Stomach (tissue), 9 donors: ENCODE results near the gene DHX58. TPM values are rescaled to one million over a fixed set of nuclear protein-coding genes. Genes with fewer than 3 reads are reported as not detected.

Source experiments
- DNase-seq, 2 donors: peaks; one replicate each; pipeline versions ENCODE4 v3.0.0 to v3.0.0-alpha.2; 2013 to 2019
- H3K27ac ChIP-seq, 5 donors: fragments of 200-600 bp in 4 of 5; sonication (generic) in 4 of 5; one replicate each; pipeline ENCODE4 v1.5.1; 2013 to 2019; ENCODE audit warnings: mild to moderate bottlenecking in 1 of 5, moderate library complexity in 1 of 5
- H3K27me3 ChIP-seq, 3 donors: fragments of 200-600 bp; sonication (generic); one replicate each; pipeline ENCODE4 v1.5.1; 2017 to 2019; ENCODE audit warnings: mixed run types in 1 of 3
- H3K36me3 ChIP-seq, 4 donors: fragments of 200-600 bp; sonication (generic); 1 replicate in 3 of 4; 2 replicates in 1 of 4; pipeline ENCODE4 v1.5.1; 2016 to 2019
- H3K4me1 ChIP-seq, 4 donors: fragments of 200-600 bp; sonication (generic); one replicate each; pipeline ENCODE4 v1.5.1; 2016 to 2019
- H3K4me3 ChIP-seq, 4 donors: fragments of 200-600 bp; sonication (generic) in 3 of 4; one replicate each; pipeline ENCODE4 v1.5.1; 2016 to 2019; ENCODE audit warnings: mild to moderate bottlenecking in 1 of 4
- H3K9me3 ChIP-seq, 4 donors: fragments of 200-600 bp; sonication (generic); one replicate each; pipeline ENCODE4 v1.5.1; 2016 to 2019
- CTCF ChIP-seq, 7 experiments: fragments of 450-650 bp in 4 of 7; fragments of 200-600 bp in 3 of 7; sonication (generic) in 3 of 7; IDR thresholded peaks; one replicate each; pipeline ENCODE4 v1.5.1; 2016 to 2019; ENCODE audit warnings: antibody characterized with exemption in 7 of 7, control low read depth in 2 of 7, mild to moderate bottlenecking in 1 of 7
- EP300 ChIP-seq: sonication (generic); formaldehyde crosslinking; IDR thresholded peaks from one replicate; pipeline ENCODE4 v1.6.1; 2017; ENCODE audit warnings: antibody characterized with exemption
- POLR2A ChIP-seq, 4 donors: fragments of 450-650 bp; IDR thresholded peaks; one replicate each; pipeline ENCODE4 v1.6.1; 2016; ENCODE audit warnings: antibody characterized with exemption in 4 of 4, control low read depth in 2 of 4, mild to moderate bottlenecking in 1 of 4, moderate library complexity in 1 of 4
- POLR2AphosphoS5 ChIP-seq, 3 donors: sonication (generic); formaldehyde crosslinking; IDR thresholded peaks; one replicate each; pipeline ENCODE4 v1.6.1; 2016; ENCODE audit warnings: antibody characterized with exemption in 3 of 3
- WGBS, 5 donors: extraction: QIAGEN DNeasy Blood & Tissue Kit in 3 of 5; methylation state at CpG; one replicate each; pipeline versions ENCODE4 v1.1.5 to v1.1.7; 2013 to 2018; 5-methylcytosine and 5-hydroxymethylcytosine counted together
- intact Hi-C: fragments of 100-400 bp; cut with DNase I; formaldehyde crosslinking; loops from one replicate; pipeline ENCODE4 v1.15.1; 2023; ENCODE audit warnings: low total_unique reads
- polyA plus RNA-seq, 3 donors: library from polyadenylated mRNA; stranded (reverse); fragments of 200-250 nt; gene quantifications; one replicate each; pipeline ENCODE4 v1.2.3, GENCODE V29; 2013
- total RNA-seq, 5 donors: library from RNA; depleted of rRNA; stranded (reverse); fragments of >200 nt; gene quantifications; one replicate each; pipeline versions ENCODE4 v1.1.0 to v1.2.3, GENCODE V29; 2014 to 2016
- donor health status: healthy with polysubstance abuse.
- donor health status: Bipolar disorder and iron deficiency.
- donor health status: healthy.

DHX58 gene
- total and polyA plus RNA-seq, 8 donors = 3.2 to 23.4 (median 12.9) TPM

DNA sequence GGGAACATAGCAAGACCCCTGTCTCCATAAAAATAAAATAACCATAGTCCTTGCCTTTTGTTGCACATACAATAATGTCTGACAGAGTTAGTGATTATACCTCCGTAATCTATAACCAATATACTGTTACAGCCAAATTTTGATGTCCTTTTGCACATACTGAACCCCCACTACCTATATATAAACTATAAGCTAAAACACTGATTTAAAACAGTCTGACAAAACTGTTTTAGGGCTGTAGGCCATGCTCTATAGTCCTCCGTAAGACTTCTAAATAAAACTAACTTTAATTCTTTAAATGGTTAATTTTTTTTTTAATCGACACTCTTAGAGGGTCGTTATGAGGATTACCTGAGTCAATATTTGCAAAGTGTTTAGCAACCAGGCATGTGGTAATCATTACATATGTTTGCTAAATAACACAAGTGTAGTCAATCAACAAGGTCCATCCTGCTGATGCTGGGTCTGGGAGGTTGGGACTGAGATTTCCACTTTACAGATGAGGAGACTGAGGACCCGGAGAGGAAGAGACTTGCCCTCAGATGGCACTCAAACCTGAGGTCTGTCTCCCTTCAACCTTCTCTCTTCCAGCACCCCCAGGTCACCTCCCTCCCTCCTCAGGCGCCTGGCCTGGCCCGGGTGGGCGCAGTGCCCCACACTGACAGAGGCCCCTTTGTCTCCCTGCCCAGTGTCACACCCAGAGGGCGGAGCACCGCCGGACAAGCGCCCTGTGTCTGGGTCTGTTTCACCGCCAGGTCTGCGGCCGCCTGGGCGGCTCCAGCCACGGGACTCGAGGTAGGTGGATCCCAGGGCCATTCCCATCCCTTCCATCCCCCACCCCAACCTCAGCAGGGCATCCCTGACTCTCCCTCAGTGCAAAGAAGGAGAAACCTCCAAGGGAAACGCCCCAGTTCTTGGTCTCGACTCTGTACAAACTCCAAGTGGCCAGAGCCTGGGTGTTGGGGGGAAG, 24.5 kb downstream of the DHX58 start:
- intact Hi-C loops = no loop called here
- H3K4me1 ChIP-seq = no peaks in the 10 kb centered on the region
- TF ChIP-seq CTCF (IDR thresholded peaks at IDR 0.05) (no peak), POLR2A (IDR thresholded peaks at IDR 0.05) (no peak), POLR2AphosphoS5 (IDR thresholded peaks at IDR 0.05) (no peak), EP300 (no peak)
- 33 to 51% (median 47%) methylated on average over 20 of the region's 20 CpGs for WGBS, 5 donors
- DNase-seq = peak in 1 of 2 donors; percentile 54
- H3K27me3 ChIP-seq = peaks cover 0 to 52% (median 11%) of the 10 kb centered on the region in 3 donors
- H3K9me3 ChIP-seq = no peaks in the 10 kb centered on the region
- no peak overlapping the region for H3K27ac ChIP-seq
- H3K36me3 ChIP-seq = no peaks in the 10 kb centered on the region
- H3K4me3 ChIP-seq = no peak overlapping the region

- Histone ChIP-seq H3K36me3 (no peaks in the 10 kb centered on the region), H3K4me1 (no peaks in the 10 kb centered on the region), H3K27me3 (peaks cover 0 to 47% (median 11%) of the 10 kb centered on the region in 3 donors), H3K4me3 (no peak overlapping the region), H3K27ac (no peak overlapping the region), H3K9me3 (no peaks in the 10 kb centered on the region)
- intact Hi-C loops = no loop called here
- no peak for DNase-seq
- WGBS, 5 donors = 65 to 73% (median 69%) methylated on average over 7 of the region's 7 CpGs
- TF ChIP-seq POLR2A (IDR thresholded peaks at IDR 0.05) (no peak), POLR2AphosphoS5 (IDR thresholded peaks at IDR 0.05) (no peak), EP300 (no peak), CTCF (IDR thresholded peaks at IDR 0.05) (no peak)
Measured at GRCh38 chr17:42087042-42087701, 25.3 kb downstream of the DHX58 start.

GRCh38 chr17:42081516-42082129, 30.9 kb downstream of the DHX58 start:
- Histone ChIP-seq H3K4me3 (no peak overlapping the region), H3K36me3 (no peaks in the 10 kb centered on the region), H3K27me3 (peaks cover 0 to 24% (median 0%) of the 10 kb centered on the region in 3 donors), H3K27ac (no peak overlapping the region), H3K9me3 (no peaks in the 10 kb centered on the region), H3K4me1 (no peaks in the 10 kb centered on the region)
- TF ChIP-seq CTCF (IDR thresholded peaks at IDR 0.05) (no peak), POLR2A (IDR thresholded peaks at IDR 0.05) (no peak), POLR2AphosphoS5 (IDR thresholded peaks at IDR 0.05) (no peak), EP300 (no peak)
- no peak for DNase-seq
- 53 to 75% (median 69%) methylated on average over 8 to 9 of the region's 9 CpGs for WGBS, 5 donors
- intact Hi-C loops = no loop called here

DNA sequence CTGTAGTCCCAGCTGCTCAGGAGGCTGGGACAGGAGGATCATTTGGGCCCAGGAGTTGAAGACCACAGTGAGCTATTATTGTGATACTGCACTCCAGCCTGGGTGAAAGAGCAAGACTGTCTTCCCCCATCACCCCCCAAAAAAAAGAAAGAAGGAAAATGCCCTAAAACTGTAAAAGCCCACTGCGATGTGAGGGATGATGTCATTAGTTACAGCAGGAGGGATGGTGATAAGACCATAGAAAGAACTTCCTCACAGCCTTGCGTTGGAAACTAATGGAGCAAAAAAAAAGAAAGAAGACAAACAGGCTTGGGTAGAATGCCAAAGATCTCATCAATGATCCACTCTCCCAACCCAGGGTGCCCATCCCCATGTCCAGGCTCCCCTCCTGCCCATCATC, 33.0 kb downstream of the DHX58 start:
- Histone ChIP-seq H3K27me3 (peaks cover 0 to 8% (median 0%) of the 10 kb centered on the region in 3 donors), H3K27ac (no peak overlapping the region), H3K9me3 (no peaks in the 10 kb centered on the region), H3K4me3 (no peak overlapping the region), H3K36me3 (no peaks in the 10 kb centered on the region), H3K4me1 (no peaks in the 10 kb centered on the region)
- no peak for DNase-seq
- intact Hi-C loops = no loop called here
- TF ChIP-seq EP300 (no peak), CTCF (IDR thresholded peaks at IDR 0.05) (no peak)
- 52 to 81% (median 67%) methylated on average over 2 of the region's 2 CpGs for WGBS, 5 donors
